HL-60 (cell line): Measurements from ENCODE around the gene KCND2.

Experiments
- GABPA ChIP-seq: IDR thresholded peaks from 2 replicates; pipeline ENCODE4 v1.6.1; 2012; ENCODE audit warnings: low read depth
- POLR2AphosphoS5 ChIP-seq: IDR thresholded peaks from 2 replicates; pipeline ENCODE4 v1.6.1; 2012; ENCODE audit warnings: low read depth
- TF ChIP-seq, protein P1 (sequence below): IDR thresholded peaks from one replicate; pipeline ENCODE4 v1.5.1; 2011; ENCODE audit warnings: low read length, control low read depth, inconsistent platforms; ENCODE audit not compliant: insufficient read depth
- TF ChIP-seq, protein P2 (sequence below): IDR thresholded peaks from 2 replicates; pipeline ENCODE4 v1.6.1; 2012; ENCODE audit warnings: low read depth; ENCODE audit not compliant: insufficient replicate concordance

- TF ChIP-seq, protein P1, sequence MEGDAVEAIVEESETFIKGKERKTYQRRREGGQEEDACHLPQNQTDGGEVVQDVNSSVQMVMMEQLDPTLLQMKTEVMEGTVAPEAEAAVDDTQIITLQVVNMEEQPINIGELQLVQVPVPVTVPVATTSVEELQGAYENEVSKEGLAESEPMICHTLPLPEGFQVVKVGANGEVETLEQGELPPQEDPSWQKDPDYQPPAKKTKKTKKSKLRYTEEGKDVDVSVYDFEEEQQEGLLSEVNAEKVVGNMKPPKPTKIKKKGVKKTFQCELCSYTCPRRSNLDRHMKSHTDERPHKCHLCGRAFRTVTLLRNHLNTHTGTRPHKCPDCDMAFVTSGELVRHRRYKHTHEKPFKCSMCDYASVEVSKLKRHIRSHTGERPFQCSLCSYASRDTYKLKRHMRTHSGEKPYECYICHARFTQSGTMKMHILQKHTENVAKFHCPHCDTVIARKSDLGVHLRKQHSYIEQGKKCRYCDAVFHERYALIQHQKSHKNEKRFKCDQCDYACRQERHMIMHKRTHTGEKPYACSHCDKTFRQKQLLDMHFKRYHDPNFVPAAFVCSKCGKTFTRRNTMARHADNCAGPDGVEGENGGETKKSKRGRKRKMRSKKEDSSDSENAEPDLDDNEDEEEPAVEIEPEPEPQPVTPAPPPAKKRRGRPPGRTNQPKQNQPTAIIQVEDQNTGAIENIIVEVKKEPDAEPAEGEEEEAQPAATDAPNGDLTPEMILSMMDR: no peak
- TF ChIP-seq GABPA: no peak
- TF ChIP-seq, protein P2, sequence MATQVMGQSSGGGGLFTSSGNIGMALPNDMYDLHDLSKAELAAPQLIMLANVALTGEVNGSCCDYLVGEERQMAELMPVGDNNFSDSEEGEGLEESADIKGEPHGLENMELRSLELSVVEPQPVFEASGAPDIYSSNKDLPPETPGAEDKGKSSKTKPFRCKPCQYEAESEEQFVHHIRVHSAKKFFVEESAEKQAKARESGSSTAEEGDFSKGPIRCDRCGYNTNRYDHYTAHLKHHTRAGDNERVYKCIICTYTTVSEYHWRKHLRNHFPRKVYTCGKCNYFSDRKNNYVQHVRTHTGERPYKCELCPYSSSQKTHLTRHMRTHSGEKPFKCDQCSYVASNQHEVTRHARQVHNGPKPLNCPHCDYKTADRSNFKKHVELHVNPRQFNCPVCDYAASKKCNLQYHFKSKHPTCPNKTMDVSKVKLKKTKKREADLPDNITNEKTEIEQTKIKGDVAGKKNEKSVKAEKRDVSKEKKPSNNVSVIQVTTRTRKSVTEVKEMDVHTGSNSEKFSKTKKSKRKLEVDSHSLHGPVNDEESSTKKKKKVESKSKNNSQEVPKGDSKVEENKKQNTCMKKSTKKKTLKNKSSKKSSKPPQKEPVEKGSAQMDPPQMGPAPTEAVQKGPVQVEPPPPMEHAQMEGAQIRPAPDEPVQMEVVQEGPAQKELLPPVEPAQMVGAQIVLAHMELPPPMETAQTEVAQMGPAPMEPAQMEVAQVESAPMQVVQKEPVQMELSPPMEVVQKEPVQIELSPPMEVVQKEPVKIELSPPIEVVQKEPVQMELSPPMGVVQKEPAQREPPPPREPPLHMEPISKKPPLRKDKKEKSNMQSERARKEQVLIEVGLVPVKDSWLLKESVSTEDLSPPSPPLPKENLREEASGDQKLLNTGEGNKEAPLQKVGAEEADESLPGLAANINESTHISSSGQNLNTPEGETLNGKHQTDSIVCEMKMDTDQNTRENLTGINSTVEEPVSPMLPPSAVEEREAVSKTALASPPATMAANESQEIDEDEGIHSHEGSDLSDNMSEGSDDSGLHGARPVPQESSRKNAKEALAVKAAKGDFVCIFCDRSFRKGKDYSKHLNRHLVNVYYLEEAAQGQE: no peak
- no peak for TF ChIP-seq POLR2AphosphoS5
These were observed 46.8 kb upstream of the KCND2 start for GRCh38 chr7:120226188-120226587.
